ENCODE measurements around the gene IL13RA1.
"Not testable (repeated sequence)": the region's sequence is repeated elsewhere in the genome, so short reads cannot be mapped to it uniquely, and the experiment has no call there.

Gene IL13RA1

GRCh38 chrX:118726887-118727685, at the start of gene IL13RA1:
IL13RA1 (plus strand) TSS chrX:118727606; CDS start chrX:118727639, 33 bp downstream.
- DNase-seq: peak; percentile 6

GRCh38 chrX:118679290-118679689, 48.1 kb upstream of the IL13RA1 start:
- no peak for DNase-seq

GRCh38 chrX:118682258-118683014, 45.0 kb upstream of the IL13RA1 start:
- no peak for DNase-seq

GRCh38 chrX:118685393-118685792, 42.0 kb upstream of the IL13RA1 start:
- no peak for DNase-seq

DNA sequence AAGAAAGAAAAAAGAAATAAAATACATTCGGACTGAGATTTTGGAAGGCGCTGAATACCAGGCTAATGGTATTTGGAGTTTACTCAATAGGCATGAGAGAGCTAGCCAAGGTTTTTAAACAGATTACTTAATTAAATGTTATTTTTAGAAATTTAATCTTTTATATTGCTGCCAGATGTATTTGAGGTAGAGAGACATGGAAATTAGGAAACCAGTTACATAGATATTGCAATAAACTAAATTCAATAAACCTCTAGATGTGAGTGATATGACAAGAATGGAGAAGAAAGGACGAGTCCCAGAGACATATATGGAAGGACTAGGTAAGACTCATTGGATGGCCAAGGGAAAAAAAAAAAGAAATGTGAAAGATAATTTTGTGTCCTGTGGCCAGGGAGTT, 38.5 kb upstream of the IL13RA1 start:
- no peak for DNase-seq

GRCh38 chrX:118693843-118694242, 33.6 kb upstream of the IL13RA1 start:
- DNase-seq: no peak

DNA sequence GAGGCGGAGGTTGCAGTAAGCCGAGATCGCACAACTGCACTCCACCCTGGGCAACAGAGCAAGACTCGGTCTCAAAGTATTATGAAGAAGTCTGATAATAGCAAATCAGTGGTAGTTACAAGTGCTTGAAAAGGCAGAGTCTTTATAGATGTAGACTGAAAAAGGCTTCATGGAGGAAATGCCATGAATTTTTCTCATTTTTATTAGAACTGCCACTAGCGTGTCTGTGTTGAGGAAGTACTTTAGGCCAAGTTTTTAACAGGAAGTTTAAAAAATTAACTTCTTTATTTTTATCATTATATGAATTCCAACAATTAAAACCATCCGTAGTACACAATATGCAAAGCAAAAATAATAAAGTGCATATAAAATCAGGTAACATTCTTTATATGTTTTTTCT, 32.8 kb upstream of the IL13RA1 start:
- no peak for DNase-seq

GRCh38 chrX:118698516-118699170, 28.8 kb upstream of the IL13RA1 start:
- no peak for DNase-seq

- DNase-seq: no peak
These were observed 24.7 kb upstream of the IL13RA1 start for GRCh38 chrX:118702741-118703140.

GRCh38 chrX:118706681-118707080, 20.7 kb upstream of the IL13RA1 start:
- no peak for DNase-seq

DNA sequence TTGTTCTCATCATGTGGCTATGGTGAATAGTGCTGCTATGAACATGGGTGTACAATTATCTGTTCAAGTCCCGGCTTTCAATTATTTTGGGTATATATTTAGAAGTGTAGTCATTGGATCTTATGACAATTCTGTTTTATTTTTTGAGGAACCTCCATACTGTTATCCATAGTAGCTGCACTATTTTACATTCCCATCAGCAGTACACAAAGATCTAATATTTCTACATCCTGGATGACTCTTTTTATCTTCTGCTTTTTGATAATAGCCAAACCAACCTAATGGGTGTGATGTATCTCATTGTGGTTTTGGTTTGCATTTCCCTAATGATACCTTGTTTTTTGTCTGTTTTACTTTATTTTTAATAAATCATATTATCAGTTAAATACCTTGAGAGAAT, 12.9 kb upstream of the IL13RA1 start:
- DNase-seq: no peak

DNA sequence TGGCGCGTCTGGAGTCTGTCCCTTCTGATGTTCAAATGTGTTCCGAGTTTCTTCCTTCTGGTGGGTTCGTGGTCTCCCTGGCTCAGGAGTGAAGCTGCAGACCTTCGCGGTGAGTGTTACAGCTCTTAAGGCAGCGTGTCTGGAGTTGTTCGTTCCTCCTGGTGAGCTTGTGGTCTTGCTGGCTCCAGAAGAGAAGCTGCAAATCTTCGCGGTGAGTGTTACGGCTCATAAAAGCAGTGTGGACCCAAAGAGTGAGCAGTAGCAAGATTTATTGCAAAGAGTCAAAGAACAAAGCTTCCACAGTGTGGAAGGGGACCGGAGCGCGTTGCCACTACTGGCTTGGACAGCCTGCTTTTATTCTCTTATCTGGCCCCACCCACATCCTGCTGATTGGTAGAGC, 11.5 kb upstream of the IL13RA1 start:
- not testable (repeated sequence) for DNase-seq

DNA sequence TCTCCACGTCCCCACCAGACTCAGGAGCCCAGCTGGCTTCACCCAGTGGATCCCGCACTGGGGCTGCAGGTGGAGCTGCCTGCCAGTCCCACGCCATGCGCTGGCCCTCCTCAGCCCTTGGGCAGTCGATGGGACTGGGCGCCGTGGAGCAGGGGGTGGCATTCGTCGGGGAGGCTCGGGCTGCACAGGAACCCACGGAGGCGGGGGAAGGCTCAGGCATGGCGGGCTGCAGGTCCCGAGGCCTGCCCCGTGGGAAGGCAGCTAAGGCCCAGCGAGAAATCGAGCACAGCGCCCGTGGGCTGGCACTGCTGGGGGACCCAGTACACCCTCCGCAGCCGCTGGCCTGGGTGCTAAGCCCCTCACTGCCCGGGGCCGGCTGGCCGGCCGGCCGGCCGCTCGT, 10.6 kb upstream of the IL13RA1 start:
- DNase-seq: not testable (repeated sequence)

DNA sequence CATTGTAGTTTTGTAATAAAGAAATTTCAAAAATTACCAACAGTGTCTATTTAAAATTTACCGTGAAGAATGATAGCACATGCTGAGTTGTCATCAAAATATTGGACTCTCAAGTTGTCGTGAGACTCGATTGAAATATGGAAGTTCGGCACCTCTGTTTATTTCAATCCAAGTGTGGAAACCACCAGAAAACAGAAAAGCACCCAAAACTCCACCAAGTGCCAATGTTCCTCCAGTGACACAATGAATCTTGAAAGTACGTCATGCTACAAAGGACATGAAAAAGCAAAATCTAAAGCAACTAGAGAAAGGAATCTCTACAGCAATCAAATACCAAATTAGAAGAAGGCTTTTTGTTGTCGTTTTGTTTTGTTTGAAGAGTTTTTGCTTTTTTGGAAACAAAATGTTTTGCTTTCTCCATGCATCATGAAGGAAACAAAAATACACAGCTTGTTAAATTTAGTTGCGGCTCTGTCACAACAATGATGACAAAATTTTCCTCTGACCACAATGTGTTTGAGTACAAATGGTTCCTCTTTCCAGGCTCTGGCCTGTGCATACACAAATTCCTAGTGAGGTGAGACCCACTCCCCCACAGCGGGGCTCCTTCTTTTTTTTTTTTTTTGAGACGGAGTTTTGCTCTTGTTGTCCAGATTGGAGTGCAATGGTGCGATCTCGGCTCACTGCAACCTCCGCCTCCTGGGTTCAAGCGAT, 9.6 kb upstream of the IL13RA1 start:
- no peak for DNase-seq

DNA sequence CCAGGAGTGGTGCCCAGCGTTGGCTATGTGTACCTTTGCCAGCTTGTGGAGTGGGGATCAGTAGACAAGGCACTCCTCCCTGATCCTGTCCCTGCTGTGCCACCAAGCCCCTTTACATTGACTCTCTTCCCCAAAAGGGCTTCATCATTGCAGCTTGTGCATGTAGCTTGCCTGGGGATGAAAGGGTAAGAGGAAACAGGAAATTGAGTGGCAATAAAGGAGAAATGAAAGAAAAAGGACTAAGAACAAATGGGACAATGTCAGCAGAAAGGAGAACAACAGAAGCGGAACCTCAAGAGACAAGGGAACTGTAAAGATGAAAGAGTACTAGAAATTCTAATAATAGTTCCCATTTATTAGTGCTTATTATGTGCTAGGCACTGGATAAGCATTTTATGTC, 8.7 kb upstream of the IL13RA1 start:
- no peak for DNase-seq

- DNase-seq: no peak
These were observed 7.2 kb upstream of the IL13RA1 start for GRCh38 chrX:118720058-118720707.

DNA sequence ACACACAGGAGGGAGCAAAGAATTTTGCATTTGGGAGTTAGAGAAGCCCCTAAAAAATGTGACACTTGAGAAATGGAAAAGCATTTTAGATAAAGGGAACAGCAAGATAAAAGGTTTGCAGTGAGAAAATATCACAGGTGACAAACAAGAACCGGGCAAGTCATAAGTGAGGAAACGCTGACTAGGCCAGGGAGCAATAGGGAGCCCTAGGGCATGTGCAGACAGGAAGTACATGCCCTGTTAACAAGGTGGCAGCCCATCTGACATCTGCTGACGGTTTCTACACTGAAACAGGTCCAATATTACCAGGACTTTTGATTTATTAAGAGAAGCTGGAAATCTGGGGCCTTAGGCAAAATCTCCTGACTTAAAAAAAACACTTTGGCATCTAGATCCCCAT, 4.0 kb upstream of the IL13RA1 start:
- DNase-seq: no peak

DNA sequence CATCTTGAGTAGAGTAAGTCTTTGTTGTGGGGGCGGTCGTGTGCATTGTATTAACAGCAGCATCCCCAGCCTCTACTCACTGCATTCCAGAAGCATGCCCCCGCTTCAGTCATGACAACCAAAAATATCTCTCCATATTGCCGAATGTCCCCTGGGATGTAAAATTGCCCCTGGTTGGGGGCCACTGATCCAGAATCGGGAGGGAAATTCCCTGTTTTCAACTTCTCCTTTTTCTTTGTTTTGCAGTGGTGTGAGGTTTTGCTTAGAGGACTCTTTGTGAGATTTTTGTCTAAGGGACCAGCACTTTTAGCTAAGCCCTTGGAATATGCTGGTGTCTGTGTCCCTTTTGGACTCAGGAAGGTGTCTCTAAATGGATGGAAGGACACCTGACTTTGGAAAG, 3.0 kb upstream of the IL13RA1 start:
- DNase-seq: no peak

GRCh38 chrX:118724775-118725174, 2.6 kb upstream of the IL13RA1 start:
- DNase-seq: no peak

DNA sequence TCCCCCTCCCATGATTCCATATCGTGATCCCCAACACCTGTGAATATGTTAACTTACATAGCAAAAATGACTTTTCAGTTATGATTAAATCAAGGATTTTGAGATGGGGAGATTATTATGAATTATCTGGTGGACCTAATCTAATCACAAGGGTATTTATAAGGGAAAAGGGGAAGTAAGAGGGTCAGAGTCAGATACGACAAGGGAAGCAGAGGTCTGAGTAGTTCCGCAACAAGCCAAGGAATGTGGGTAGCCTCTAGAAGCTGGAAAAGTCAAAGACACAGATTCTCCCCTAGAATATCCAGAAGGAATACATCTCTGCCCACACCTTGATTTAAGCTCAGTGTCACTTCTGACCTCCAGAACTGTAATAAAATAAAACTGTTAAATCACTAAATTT, 1.0 kb upstream of the IL13RA1 start:
- DNase-seq: no peak

GRCh38 chrX:118727686-118728339, 407 bp downstream of the IL13RA1 start:
- DNase-seq: no peak

- DNase-seq: no peak
These were observed 1.7 kb downstream of the IL13RA1 start for GRCh38 chrX:118729042-118729652.

Measured in NCI-H2171 (cell line).